HepG2 (cell line): ENCODE data around the gene NTRK2. TPM values are rescaled to one million over a fixed set of nuclear protein-coding genes. Genes with fewer than 3 reads are reported as not detected.

Experiments used
- ATAC-seq: fragments of 200-7000 bp; cut with Tn5 transposase; 3 replicates; pipeline ENCODE4 v1.9.1; 2020; ENCODE audit warnings: mild to moderate bottlenecking, moderate library complexity
- BruUV-seq: library from RNA; stranded (reverse); fragments of 400-500 nt; replicated peaks from 2 replicates; lab custom pipeline; 2021; lab: Mats Ljungman, UMichigan
- CTCF ChIA-PET: fragments of 300-600 bp; formaldehyde crosslinking; extraction: SDS; loops from one replicate; lab custom pipeline; 2021; ENCODE audit warnings: low total read pairs, inconsistent platforms, low intra/inter-chr PET ratio; lab: Yijun Ruan, JAX
- POLR2A ChIA-PET: fragments of 350-600 bp; sonication (Branson Sonifier 250); formaldehyde crosslinking; loops from one replicate; lab custom pipeline; 2020; ENCODE audit warnings: antibody characterized with exemption, inconsistent platforms; lab: Yijun Ruan, JAX
- DNase-seq: peaks from one replicate; pipeline ENCODE4 v3.0.0-alpha.2; 2015; ENCODE audit warnings: low spot score
- FAIRE-seq: peaks from 3 replicates; lab custom pipeline; 2011; peaks lifted over from hg19 to GRCh38; lab: Jason Lieb, UNC
- H2AFZ ChIP-seq: one replicate; pipeline ENCODE4 v1.6.1; 2011; ENCODE audit warnings: low read length, inconsistent platforms
- H3K27ac ChIP-seq: fragments of 300-600 bp; 3 replicates; pipeline ENCODE4 v1.8.0; 2011; ENCODE audit warnings: mixed run types, mild to moderate bottlenecking, mixed read lengths, low read length, inconsistent platforms; ENCODE audit not compliant: insufficient read depth; ENCODE audit errors: extremely low read length
- H3K27me3 ChIP-seq, 2 experiments: fragments of 200-600 bp in 1 of 2; 2 replicates in 1 of 2; 3 replicates in 1 of 2; pipeline versions ENCODE4 v1.6.0 to v1.8.0; 2011; ENCODE audit warnings: low read length in 2 of 2, mild to moderate bottlenecking in 2 of 2, moderate library complexity in 2 of 2, inconsistent platforms in 1 of 2; ENCODE audit not compliant: insufficient read depth in 2 of 2, control insufficient read depth in 1 of 2
- H3K36me3 ChIP-seq, 2 experiments: fragments of 200-600 bp in 1 of 2; replicated peaks in 1 of 2; 2 replicates in 1 of 2; 3 replicates in 1 of 2; pipeline versions ENCODE4 v1.5.1 to v1.8.0; 2011; ENCODE audit warnings: low read length in 2 of 2, inconsistent platforms in 1 of 2; ENCODE audit not compliant: insufficient read depth in 2 of 2, control insufficient read depth in 1 of 2
- H3K4me1 ChIP-seq: 2 replicates; pipeline ENCODE4 v1.5.1; 2012; ENCODE audit warnings: low read length, inconsistent platforms; ENCODE audit not compliant: insufficient read depth
- H3K4me2 ChIP-seq: 2 replicates; pipeline ENCODE4 v1.6.0; 2011; ENCODE audit warnings: low read depth, low read length, inconsistent platforms
- H3K4me3 ChIP-seq, 3 experiments: fragments of 200-600 bp in 1 of 3; sonication (generic), shearing (Covaris generic) in 1 of 3; replicated peaks in 1 of 3; 2 replicates each; pipeline ENCODE4 v1.5.1; 2011 to 2016; ENCODE audit warnings: low read length in 3 of 3, inconsistent platforms in 2 of 3, low read depth in 2 of 3, mild to moderate bottlenecking in 2 of 3, control low read depth in 1 of 3, mixed read lengths in 1 of 3; ENCODE audit not compliant: insufficient read depth in 1 of 3
- H3K79me2 ChIP-seq: one replicate; pipeline ENCODE4 v1.6.1; 2011; ENCODE audit warnings: low read length, inconsistent platforms; ENCODE audit not compliant: insufficient read depth
- H3K9ac ChIP-seq: 2 replicates; pipeline ENCODE4 v1.6.0; 2011; ENCODE audit warnings: mild to moderate bottlenecking, low read depth, low read length, inconsistent platforms; ENCODE audit not compliant: insufficient read depth
- H3K9me3 ChIP-seq: 2 replicates; pipeline ENCODE4 v1.5.1; 2012; ENCODE audit warnings: mild to moderate bottlenecking, low read length
- H4K20me1 ChIP-seq: 2 replicates; pipeline ENCODE4 v1.6.0; 2011; ENCODE audit warnings: inconsistent platforms, mild to moderate bottlenecking, low read length, moderate library complexity; ENCODE audit not compliant: insufficient read depth
- RAD51 ChIP-seq: fragments of 450-650 bp; IDR thresholded peaks from 2 replicates; pipeline ENCODE4 v1.6.1; 2016; ENCODE audit warnings: borderline replicate concordance
- SCMH1 ChIP-seq: sonication (generic); formaldehyde crosslinking; IDR thresholded peaks from 2 replicates; pipeline ENCODE4 v1.9.0; 2021; ENCODE audit warnings: missing genetic modification reagents, mild to moderate bottlenecking, borderline replicate concordance
- SNAI1 ChIP-seq: sonication (generic); formaldehyde crosslinking; IDR thresholded peaks from 2 replicates; pipeline ENCODE4 v1.5.0; 2020; ENCODE audit warnings: mild to moderate bottlenecking, missing genetic modification reagents, borderline replicate concordance
- ZNF263 ChIP-seq: sonication (generic); formaldehyde crosslinking; IDR thresholded peaks from 2 replicates; pipeline ENCODE4 v1.4.0; 2020; ENCODE audit warnings: missing genetic modification reagents
- ZNF562 ChIP-seq: sonication (generic); formaldehyde crosslinking; IDR thresholded peaks from 2 replicates; pipeline ENCODE4 v1.8.0; 2022; ENCODE audit warnings: missing genetic modification reagents, borderline replicate concordance
- WGBS: methylation state at CpG from one replicate; pipeline ENCODE4 v1.1.6; 2017; ENCODE audit warnings: low lambda C conversion rate; 5-methylcytosine and 5-hydroxymethylcytosine counted together
- in situ Hi-C: cut with HindIII; loops from 2 replicates; pipeline ENCODE4 v1.10.0; 2017; ENCODE audit warnings: low pct_unique_long_range_greater_than_20kb; ENCODE audit not compliant: extremely low pct_ligation_motif_present
- intact Hi-C: fragments of 100-400 bp; cut with micrococcal nuclease; formaldehyde crosslinking; loops from one replicate; pipeline ENCODE4 v1.10.0; 2022; ENCODE audit not compliant: unreplicated experiment
- polyA plus RNA-seq, 8 experiments: library from polyadenylated mRNA; depleted of rRNA in 3 of 8; stranded (reverse) in 7 of 8; unstranded in 1 of 8; fragments of >200 nt; fragmentation: Illumina TruSeq in 4 of 8; extraction: Trizol in 4 of 8; gene quantifications; 2 replicates each; pipeline versions ENCODE4 v1.2.1 to v1.2.3, GENCODE V29; 2011 to 2016; ENCODE audit warnings: low read depth in 4 of 8, missing spikeins in 1 of 8, mixed read lengths in 1 of 8; ENCODE audit not compliant: insufficient read depth in 1 of 8
- total RNA-seq, 5 experiments: library from RNA; depleted of rRNA; stranded (reverse); fragments of >200 nt; fragmentation: Illumina TruSeq; extraction: Trizol; gene quantifications; 2 replicates each; pipeline ENCODE4 v1.2.3, GENCODE V29; 2016; ENCODE audit warnings: low read depth in 1 of 5
- TF ChIP-seq, protein P1 (sequence below): sonication (generic); formaldehyde crosslinking; IDR thresholded peaks from 2 replicates; pipeline ENCODE4 v1.4.0; 2020; ENCODE audit warnings: missing genetic modification reagents
- TF ChIP-seq, protein P2 (sequence below), 2 experiments: sonication (generic) in 1 of 2; formaldehyde crosslinking in 1 of 2; IDR thresholded peaks; 2 replicates each; pipeline versions ENCODE4 v1.5.1 to v1.6.1; 2011 to 2020; ENCODE audit warnings: borderline replicate concordance in 1 of 2, low read depth in 1 of 2, low read length in 1 of 2, mild to moderate bottlenecking in 1 of 2, missing genetic modification reagents in 1 of 2, moderate library complexity in 1 of 2

NTRK2 gene
- total and polyA plus RNA-seq, 2 of the 13 experiments (the other 11 are each of a cell fraction or from before 2014, with no cell fraction given): not detected

DNA sequence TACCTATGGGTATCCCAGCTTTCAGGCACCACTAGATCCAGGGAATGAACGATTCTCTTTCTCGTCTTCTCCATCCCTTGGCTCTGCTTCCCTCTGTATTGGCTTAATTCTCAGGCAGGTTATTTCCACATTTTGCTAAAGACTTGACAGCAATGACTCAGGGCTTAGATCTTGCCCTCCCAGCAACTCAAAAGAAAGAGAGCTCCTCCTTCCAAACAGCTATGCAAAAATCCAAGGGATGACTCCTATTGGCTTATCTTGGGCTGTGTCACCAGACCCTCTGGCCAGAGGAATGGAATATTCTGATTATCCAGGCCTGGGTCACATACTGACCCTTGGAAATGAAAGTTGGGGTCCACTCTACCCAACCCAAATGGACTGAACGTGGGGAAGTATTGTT is 270.2 kb downstream of the NTRK2 start (continued):
- TF ChIP-seq, protein P1, sequence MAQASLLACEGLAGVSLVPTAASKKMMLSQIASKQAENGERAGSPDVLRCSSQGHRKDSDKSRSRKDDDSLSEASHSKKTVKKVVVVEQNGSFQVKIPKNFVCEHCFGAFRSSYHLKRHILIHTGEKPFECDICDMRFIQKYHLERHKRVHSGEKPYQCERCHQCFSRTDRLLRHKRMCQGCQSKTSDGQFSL (CRISPR knock-in tag): no peak
- TF ChIP-seq ZNF263 (CRISPR knock-in tag) (no peak), ZNF562 (no peak), SNAI1 (CRISPR knock-in tag) (no peak)
- TF ChIP-seq, all 625 proteins: peak for 0

DNA sequence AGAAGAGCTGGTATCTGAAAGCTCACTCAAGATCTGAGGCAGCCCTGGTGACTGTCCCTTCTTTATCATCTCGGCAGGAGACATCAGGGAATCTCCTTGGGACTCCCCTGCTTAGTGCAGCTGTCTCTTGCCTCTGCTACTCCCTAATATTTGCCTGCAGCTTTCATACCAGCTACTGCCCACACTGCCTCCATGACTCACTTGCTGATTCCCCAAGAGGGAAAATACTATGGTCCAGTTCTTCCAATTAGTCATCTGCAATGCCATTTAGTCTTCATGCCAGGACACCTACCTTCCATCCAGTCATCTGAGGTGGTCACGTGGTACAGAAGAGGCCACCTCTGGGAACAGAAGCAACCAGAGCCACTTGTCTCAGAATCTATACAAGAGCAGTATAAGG is 270.8 kb downstream of the NTRK2 start:
- WGBS: 0% methylated on average over 2 of the region's 2 CpGs
- Histone ChIP-seq H3K4me1 (no peaks in the 10 kb centered on the region), H3K9me3 (no peaks in the 10 kb centered on the region), H3K9ac (no peak overlapping the region), H3K4me2 (no peak overlapping the region), H4K20me1 (no peaks in the 10 kb centered on the region), H3K27me3 (no peaks in the 10 kb centered on the region), H3K79me2 (no peaks in the 10 kb centered on the region), H3K36me3 (no peaks in the 10 kb centered on the region), H3K27ac (no peak overlapping the region), H3K4me3 (no peak overlapping the region), H2AFZ (no peak overlapping the region)
- intact Hi-C loops: no loop called here
- no peak for FAIRE-seq
- no peak for ATAC-seq
- in situ Hi-C loops: loop anchor here (10.0 kb wide), 1 partner anchor 55 kb away; no protein-coding TSS in a partner anchor
- CTCF ChIA-PET: no interaction called here
- no TSS peak for BruUV-seq
- no peak for DNase-seq
- POLR2A ChIA-PET: no interaction called here
- TF ChIP-seq SCMH1 (no peak), RAD51 (peak; percentile 66)
- TF ChIP-seq, protein P2, sequence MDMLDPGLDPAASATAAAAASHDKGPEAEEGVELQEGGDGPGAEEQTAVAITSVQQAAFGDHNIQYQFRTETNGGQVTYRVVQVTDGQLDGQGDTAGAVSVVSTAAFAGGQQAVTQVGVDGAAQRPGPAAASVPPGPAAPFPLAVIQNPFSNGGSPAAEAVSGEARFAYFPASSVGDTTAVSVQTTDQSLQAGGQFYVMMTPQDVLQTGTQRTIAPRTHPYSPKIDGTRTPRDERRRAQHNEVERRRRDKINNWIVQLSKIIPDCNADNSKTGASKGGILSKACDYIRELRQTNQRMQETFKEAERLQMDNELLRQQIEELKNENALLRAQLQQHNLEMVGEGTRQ (IDR thresholded peaks at IDR 0.05; ENCODE audit: low read depth, low read length): peak; percentile 38
- TF ChIP-seq, protein P2 (CRISPR knock-in tag; IDR thresholded peaks at IDR 0.05; ENCODE audit: borderline replicate concordance): no peak
